Kidney (tissue), 14 donors: Measurements from ENCODE around the gene EPAS1. TPM values are rescaled to one million over a fixed set of nuclear protein-coding genes. Genes with fewer than 3 reads are reported as not detected.

Source experiments
- DNase-seq, 5 donors: peaks; one replicate each; pipeline ENCODE4 v3.0.0-alpha.2; 2013 to 2020
- FAIRE-seq: peaks from 2 replicates; lab custom pipeline; 2012; peaks lifted over from hg19 to GRCh38; lab: Jason Lieb, UNC
- H3K27ac ChIP-seq, 2 donors: one replicate each; pipeline ENCODE4 v1.7.0; 2013; ENCODE audit warnings: low read depth in 2 of 2, low read length in 2 of 2, inconsistent platforms in 1 of 2
- H3K27me3 ChIP-seq: one replicate; pipeline ENCODE4 v1.7.1; 2013; ENCODE audit warnings: low read length, inconsistent platforms; ENCODE audit not compliant: control insufficient read depth, insufficient read depth
- H3K36me3 ChIP-seq, 3 donors: one replicate each; pipeline versions ENCODE4 v1.7.0 to v1.7.1; 2013; ENCODE audit warnings: low read length in 3 of 3, control low read depth in 1 of 3, inconsistent platforms in 1 of 3; ENCODE audit not compliant: insufficient read depth in 3 of 3, control insufficient read depth in 2 of 3
- H3K4me1 ChIP-seq, 3 donors: one replicate each; pipeline versions ENCODE4 v1.7.0 to v1.7.1; 2013; ENCODE audit warnings: low read length in 3 of 3, inconsistent platforms in 1 of 3, low read depth in 1 of 3; ENCODE audit not compliant: control insufficient read depth in 2 of 3, insufficient read depth in 2 of 3
- H3K4me3 ChIP-seq, 3 donors: one replicate each; pipeline versions ENCODE4 v1.7.0 to v1.8.1; 2013; ENCODE audit warnings: low read length in 3 of 3, control low read depth in 1 of 3, inconsistent platforms in 1 of 3
- H3K9ac ChIP-seq, 3 donors: one replicate each; pipeline versions ENCODE4 v1.7.0 to v1.7.1; 2013; ENCODE audit warnings: low read length in 3 of 3, control low read depth in 1 of 3, inconsistent platforms in 1 of 3
- H3K9me3 ChIP-seq, 3 donors: one replicate each; pipeline versions ENCODE4 v1.7.0 to v1.7.1; 2013; ENCODE audit warnings: low read length in 3 of 3, control low read depth in 1 of 3, inconsistent platforms in 1 of 3; ENCODE audit not compliant: control insufficient read depth in 2 of 3, insufficient read depth in 1 of 3
- intact Hi-C: fragments of 100-400 bp; cut with DNase I; formaldehyde crosslinking; loops from one replicate; pipeline ENCODE4 v1.11.1; 2022
- polyA plus RNA-seq: library from polyadenylated mRNA; stranded (reverse); fragments of 350-450 nt; fragmentation: Illumina TruSeq; extraction: RNeasy Lipid Tissue Mini Kit (QIAGEN cat#74804); gene quantifications from one replicate; pipeline ENCODE4 v1.2.3, GENCODE V29; 2014; ENCODE audit warnings: low read depth, low replicate concordance; ENCODE audit not compliant: insufficient read depth
- total RNA-seq: library from RNA; stranded (reverse); fragmentation: NEBNext Ultra II Directional; extraction: Animal tissue kit (Norgen Biotek cat#: 25700); gene quantifications from one replicate; pipeline ENCODE4 v1.2.1, GENCODE V29; 2021
- TF ChIP-seq, protein P1 (sequence below): IDR thresholded peaks from 3 replicates; pipeline ENCODE4 v1.5.1; 2012; ENCODE audit warnings: mild to moderate bottlenecking, moderate library complexity, borderline replicate concordance; ENCODE audit not compliant: insufficient read depth; ENCODE audit errors: extremely low read depth
- donor health status: control.
- donor health status: control.
- donor health status: control.
- donor health status: control.
- donor health status: control.
- donor health status: DM: yes; HTN: yes; CAD: no.
- donor health status: Normal renal cell carcinoma (clear cell type).

Gene EPAS1
- total and polyA plus RNA-seq, 2 donors from 2014 or later: 142 to 398 TPM

- H3K27me3 ChIP-seq: no peaks in the 10 kb centered on the region
- H3K4me3 ChIP-seq: no peak overlapping the region
- no peaks in the 10 kb centered on the region for H3K36me3 ChIP-seq
- intact Hi-C loops: no loop called here
- no peak overlapping the region for H3K27ac ChIP-seq
- H3K4me1 ChIP-seq: peaks cover 0 to 43% (median 43%) of the 10 kb centered on the region in 3 donors
- H3K9me3 ChIP-seq: no peaks in the 10 kb centered on the region
- H3K9ac ChIP-seq: no peak overlapping the region
- DNase-seq (peak in 2 of 5 donors; percentile 65 to 75), FAIRE-seq (no peak)
- TF ChIP-seq, protein P1, sequence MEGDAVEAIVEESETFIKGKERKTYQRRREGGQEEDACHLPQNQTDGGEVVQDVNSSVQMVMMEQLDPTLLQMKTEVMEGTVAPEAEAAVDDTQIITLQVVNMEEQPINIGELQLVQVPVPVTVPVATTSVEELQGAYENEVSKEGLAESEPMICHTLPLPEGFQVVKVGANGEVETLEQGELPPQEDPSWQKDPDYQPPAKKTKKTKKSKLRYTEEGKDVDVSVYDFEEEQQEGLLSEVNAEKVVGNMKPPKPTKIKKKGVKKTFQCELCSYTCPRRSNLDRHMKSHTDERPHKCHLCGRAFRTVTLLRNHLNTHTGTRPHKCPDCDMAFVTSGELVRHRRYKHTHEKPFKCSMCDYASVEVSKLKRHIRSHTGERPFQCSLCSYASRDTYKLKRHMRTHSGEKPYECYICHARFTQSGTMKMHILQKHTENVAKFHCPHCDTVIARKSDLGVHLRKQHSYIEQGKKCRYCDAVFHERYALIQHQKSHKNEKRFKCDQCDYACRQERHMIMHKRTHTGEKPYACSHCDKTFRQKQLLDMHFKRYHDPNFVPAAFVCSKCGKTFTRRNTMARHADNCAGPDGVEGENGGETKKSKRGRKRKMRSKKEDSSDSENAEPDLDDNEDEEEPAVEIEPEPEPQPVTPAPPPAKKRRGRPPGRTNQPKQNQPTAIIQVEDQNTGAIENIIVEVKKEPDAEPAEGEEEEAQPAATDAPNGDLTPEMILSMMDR: no peak
Observed at GRCh38 chr2:46339676-46340459, 42.7 kb downstream of the EPAS1 start.

- no peaks in the 10 kb centered on the region for H3K9me3 ChIP-seq
- no peaks in the 10 kb centered on the region for H3K36me3 ChIP-seq
- peaks cover 0 to 38% (median 37%) of the 10 kb centered on the region in 3 donors for H3K4me1 ChIP-seq
- no peak overlapping the region for H3K4me3 ChIP-seq
- TF ChIP-seq, protein P1: no peak
- intact Hi-C loops: no loop called here
- H3K27ac ChIP-seq: no peak overlapping the region
- DNase-seq (no peak), FAIRE-seq (no peak)
- no peak overlapping the region for H3K9ac ChIP-seq
- no peaks in the 10 kb centered on the region for H3K27me3 ChIP-seq
Observed at GRCh38 chr2:46340740-46341420, 43.7 kb downstream of the EPAS1 start.

GRCh38 chr2:46342566-46343315, 45.5 kb downstream of the EPAS1 start:
- peaks cover 0 to 48% (median 35%) of the 10 kb centered on the region in 3 donors for H3K4me1 ChIP-seq
- peaks cover 0 to 9% (median 4%) of the 10 kb centered on the region in 3 donors for H3K36me3 ChIP-seq
- DNase-seq (no peak), FAIRE-seq (no peak)
- no peaks in the 10 kb centered on the region for H3K9me3 ChIP-seq
- intact Hi-C loops: no loop called here
- no peak overlapping the region for H3K4me3 ChIP-seq
- TF ChIP-seq, protein P1: no peak
- H3K27ac ChIP-seq: no peak overlapping the region
- no peaks in the 10 kb centered on the region for H3K27me3 ChIP-seq
- H3K9ac ChIP-seq: no peak overlapping the region
